MV-4-11 (cell line): Measurements from ENCODE around the gene DHRS2.
"Not testable (repeated sequence)": the region's sequence is repeated elsewhere in the genome, so short reads cannot be mapped to it uniquely, and the experiment has no call there.

ENCODE experiments used
- DNase-seq: peaks from one replicate; lab custom pipeline; 2025; lab: John Stamatoyannopoulos, UW

DHRS2 gene, protein sequence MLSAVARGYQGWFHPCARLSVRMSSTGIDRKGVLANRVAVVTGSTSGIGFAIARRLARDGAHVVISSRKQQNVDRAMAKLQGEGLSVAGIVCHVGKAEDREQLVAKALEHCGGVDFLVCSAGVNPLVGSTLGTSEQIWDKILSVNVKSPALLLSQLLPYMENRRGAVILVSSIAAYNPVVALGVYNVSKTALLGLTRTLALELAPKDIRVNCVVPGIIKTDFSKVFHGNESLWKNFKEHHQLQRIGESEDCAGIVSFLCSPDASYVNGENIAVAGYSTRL

DNA sequence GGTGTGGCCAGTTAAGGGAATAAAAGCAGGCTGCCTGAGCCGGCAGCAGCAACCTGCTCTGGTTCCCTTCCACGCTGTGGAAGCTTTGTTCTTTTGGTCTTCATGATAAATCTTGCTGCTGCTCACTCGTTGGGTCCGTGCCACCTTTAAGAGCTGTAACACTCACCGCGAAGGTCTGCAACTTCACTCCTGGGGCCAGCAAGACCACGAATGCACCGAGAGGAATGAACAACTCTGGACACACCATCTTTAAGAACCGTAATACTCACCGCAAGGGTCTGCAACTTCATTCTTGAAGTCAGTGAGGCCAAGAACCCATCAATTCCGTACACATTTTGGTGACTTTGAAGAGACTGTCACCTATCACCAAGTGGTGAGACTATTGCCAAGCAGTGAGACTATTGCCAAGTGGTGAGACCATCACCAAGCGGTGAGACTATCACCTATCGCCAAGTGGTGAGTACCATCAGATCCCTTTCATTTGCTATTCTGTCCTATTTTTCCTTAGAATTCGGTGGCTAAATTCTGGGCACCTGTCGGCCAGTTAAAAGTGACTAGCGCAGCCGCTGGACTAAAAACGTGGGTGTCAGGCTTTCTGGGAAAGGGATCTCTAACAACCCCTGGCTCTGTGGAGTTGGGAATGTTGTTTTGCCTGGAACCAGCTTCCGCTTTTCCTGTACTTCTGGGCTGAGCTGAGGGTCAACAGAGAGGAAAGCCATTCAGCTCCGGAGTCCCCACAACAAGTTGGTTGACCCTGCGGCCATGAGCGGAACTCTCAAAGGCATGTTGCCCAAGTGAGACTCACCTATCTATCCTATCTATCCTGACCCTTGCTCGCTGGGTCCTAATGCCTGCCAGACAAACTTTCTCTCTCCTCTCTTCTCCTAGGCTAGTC lies at the start of gene DHRS2:
TSS of gene DHRS2 (plus strand) at position 48 of the 895 bp plus-strand sequence. CDS start 2,501 bp downstream, outside the sequence.
- no peak for DNase-seq

DNA sequence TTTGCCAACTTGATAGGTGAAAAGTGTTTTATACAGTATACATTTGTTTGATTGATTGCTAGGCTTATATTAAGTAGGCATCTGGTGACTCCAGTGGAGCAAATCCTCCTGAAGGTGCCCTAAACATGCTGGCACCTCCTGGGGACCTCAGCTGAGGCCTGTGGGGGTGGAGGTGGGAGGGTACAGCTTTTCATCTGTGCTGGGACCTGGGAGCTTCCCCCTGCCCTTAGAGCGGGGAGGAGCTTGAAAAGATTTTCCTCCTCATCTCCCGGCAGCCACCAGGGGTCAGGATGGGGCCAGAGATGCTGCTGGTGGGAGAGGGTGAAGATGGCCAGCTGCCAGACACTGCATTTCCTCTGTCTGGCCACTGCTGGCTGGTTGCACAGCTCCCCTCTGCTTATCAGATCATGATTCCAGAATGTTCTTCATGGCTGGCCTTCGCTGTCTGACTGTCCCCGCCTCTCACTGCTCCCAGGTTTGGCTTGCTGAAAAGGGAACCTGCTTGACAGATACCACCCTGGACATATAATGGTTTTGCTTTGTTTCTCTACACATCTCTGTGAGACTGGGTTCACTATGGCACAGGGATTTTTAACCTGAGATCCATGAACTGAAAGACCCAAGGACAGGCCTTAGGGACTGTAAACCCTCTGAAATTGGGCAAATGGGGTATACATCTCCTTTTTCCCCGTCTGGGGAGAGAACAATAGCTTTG lies 47.1 kb upstream of the DHRS2 start:
- peak; percentile 77 for DNase-seq

DNA sequence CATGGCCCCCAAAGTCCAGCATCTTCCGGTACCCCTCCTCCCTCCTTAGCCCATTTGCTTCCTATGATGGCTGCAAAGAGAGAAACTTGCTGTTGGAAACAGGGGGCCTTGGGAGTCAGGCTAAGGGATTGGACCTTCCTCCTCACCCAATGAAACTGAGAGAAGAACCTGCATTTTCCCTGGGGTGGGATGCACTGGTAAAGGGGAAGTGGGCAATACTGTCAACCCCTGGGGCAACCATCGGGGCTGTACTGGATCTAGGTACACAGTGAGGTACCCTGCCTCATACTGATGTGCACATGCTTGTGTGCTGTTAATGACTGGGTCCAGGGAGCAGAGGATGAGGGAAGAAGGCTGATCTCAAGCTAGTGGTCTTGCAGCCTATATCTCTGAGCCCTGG lies 46.6 kb upstream of the DHRS2 start:
- DNase-seq, result no peak

DNA sequence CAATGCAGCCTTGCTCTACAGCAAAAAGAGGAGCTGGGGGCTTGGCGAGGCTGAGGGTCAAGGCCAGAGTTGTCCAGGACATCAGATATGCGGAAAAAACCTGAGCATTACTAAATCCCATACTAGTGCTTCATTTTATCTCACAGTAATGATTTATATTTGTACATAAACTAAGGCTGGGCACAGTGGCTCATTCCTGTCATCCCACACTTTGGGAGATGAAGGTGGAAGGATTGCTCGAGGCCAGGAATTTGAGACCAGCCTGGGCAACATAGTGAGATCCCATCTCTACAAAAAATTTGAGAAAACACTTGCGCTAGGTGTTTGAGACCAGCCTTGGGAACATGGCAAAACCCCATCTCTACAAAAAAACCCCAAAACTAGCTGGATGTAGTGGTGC lies 46.0 kb upstream of the DHRS2 start:
- no peak for DNase-seq

DNA sequence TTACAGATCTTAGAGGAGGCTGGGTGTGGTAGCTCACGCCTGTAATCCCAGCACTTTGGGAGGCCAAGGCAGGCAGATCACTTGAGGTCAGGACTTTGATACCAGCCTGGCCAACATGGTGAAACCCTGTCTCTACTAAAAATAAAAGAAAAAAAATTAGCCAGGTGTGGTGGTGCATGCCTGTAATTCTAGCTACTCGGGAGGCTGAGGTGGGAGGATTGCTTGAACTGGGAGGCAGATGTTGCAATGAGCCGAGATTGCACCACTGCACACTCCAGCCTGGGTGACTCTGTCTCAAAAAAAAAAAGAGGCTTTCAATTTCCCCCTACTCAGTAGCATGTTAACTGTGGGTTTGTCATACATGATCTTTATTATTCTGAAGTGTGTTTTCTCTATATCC lies 42.0 kb upstream of the DHRS2 start:
- DNase-seq, result not testable (repeated sequence)

DNA sequence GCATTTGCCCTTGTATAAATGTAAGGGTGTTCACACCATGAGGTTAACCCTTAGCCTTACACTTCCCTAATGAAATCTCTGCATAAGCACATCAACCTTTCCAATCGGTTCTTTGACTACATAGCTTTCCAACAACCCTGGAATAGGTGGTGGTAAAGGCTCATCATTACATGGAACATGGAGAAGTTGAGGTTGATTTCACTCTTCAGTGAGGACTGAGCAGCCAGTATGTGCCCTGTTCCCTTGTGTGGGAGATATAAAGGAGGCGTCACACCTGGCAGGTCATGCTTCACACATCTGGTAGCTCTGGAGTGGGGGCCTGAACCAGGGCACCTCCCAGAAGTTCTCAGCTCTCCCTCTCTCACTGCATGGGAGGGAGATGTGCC lies 35.8 kb upstream of the DHRS2 start:
- DNase-seq, result no peak

DNA sequence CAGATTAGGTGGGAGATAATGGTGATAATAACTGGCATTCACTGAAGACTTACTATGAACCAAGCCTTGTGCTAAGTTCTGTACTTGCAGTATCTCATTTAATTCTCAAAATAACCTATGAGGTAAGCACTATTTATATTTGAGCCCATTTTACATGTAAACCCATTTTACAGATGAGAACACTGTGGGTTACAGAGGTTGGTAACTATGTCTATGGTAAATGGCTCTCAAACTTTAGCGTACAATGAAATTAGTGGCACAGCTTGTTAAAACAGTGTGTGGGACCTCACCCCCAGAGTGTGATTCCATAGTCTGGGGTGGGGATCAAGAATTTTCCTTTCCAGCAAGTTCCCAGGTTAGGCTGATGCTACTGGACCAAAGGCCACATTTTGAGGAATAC lies 35.4 kb upstream of the DHRS2 start:
- no peak for DNase-seq

DNA sequence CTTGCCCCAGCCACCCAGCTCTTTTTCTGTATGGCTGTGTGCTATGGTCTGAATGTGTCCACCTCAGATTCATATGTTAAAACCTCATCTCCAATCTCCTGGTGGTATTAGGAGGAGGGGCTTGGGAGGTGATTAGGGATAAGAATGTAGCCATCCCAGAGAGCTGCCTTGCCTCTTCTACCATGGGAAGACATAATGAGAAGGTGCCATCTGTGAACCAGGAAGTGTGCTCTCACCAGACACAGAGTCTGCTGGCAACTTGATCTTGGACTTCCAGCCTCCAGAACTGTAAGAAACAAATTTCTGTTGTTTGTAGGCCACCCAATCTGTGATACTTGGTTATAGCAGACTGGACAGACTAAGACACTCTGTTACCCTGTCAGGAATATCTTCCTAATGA lies 34.7 kb upstream of the DHRS2 start:
- no peak for DNase-seq

DNA sequence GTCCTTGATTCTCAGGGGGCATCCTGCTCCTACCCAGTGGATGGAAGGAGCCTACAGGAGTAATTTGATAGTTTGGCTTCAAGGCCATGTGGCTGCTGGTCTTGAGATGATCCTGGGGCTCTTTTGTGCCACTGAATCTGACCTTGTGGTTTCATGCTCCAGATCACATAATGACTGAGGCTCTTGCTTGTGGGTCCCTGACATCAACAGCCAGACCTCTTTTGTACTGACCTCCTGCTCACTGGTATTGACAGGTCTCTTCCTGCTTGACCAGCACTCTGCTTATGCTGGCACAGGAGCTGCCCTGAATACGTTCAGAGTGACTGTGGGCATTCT lies 34.4 kb upstream of the DHRS2 start:
- no peak for DNase-seq

DNA sequence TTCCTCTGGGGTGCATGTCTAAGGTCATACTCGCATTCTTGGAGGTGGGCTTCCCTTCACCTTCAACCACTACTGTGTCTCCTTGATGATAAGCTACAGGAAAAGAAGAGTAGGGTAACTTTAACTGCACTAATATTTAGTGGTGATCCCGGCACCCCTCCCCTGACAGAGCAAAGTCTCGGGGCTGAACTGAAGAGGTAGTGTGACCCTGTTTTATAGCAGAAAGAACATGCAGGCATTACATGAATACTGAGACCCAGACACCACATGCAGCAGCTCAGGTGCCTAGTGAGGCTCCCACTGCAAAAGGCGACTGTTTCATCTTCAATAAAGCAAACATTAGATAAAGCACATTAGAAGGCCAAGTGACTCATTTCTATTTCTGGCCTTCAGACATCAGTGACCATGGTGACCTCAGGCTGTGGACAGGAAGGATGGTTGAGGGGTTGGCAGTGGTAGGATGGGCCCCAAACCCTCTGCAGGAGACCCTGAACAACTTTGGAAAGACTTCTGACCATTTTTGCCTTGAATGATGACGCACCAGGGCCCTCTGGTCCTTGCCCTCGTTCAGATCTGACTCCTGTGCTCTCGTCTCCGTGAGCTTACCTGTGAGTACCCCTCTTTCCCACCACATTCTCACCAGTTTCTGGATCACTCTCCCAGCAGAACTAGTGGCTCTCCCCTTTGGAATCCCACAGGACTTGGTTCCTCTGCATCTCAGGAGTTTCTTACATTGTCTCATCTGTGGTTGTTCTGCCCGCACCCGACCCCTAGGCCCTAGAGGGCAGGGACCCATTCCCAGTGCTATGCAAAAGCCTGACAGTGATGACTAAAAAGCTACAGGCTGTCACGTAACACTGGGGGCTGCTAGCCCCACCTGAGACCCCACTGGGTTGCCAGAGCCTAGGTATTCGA lies 33.7 kb upstream of the DHRS2 start:
- no peak for DNase-seq

DNA sequence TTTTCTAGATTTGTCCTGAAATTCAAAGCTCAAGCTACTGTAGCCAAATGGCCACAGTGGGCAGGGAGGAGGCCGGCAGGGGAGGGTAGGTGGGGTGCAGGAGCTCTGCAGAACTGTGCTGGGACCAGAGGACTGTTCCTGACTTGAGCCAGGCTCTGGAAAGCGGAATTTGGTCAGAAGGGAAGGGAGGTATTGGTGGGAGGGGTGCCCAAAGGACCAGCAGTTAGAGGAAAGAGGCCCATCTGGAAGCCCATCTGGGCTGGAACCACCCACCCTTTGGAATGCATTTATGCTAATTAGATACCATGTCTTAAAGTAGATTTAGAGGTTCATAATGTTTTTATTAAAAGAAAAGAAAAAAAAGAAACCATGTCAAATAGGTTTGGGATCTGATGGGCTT lies 33.1 kb upstream of the DHRS2 start:
- no peak for DNase-seq

DNA sequence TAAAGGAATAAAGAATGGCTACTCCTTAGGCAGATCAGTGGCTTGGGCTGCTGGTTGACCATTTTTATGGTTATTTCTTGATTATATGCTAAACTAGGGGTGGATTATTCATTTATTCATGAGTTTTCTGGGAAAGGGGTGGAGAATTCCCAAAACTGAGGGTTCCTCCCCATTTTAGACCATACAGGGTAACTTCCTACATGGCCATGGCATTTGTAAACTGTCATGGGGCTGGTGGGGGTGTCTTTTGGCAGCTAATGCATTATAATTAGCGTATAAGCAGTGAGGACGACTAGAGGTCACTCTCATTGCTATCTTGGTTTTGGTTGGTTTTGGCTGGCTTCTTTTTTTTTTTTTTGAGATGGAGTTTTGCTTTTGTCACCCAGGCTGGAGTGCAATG lies 32.0 kb upstream of the DHRS2 start:
- no peak for DNase-seq

DNA sequence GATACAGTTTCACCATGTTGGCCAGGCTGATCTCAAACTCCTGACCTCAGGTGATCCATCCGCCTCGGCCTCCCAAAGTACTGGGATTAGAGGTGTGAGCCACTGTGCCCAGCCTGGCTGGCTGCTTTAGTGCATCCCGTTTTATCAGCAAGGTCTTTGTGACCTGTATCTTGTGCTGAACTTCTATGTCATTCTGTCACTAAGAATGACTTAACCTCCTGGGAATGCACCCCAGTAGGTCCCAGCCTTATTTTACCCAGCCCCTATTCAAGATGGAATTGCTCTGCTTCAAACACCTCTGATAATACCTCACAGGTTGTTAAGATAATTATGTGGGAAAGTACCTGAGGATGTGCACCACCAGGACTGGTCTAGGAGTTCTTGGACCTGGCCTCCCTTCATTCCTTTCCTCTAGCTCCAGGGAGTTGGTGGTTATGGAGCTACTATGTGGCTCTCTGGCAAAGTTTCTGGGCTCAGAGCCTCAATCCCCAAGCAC lies 31.4 kb upstream of the DHRS2 start:
- DNase-seq, result no peak

DNA sequence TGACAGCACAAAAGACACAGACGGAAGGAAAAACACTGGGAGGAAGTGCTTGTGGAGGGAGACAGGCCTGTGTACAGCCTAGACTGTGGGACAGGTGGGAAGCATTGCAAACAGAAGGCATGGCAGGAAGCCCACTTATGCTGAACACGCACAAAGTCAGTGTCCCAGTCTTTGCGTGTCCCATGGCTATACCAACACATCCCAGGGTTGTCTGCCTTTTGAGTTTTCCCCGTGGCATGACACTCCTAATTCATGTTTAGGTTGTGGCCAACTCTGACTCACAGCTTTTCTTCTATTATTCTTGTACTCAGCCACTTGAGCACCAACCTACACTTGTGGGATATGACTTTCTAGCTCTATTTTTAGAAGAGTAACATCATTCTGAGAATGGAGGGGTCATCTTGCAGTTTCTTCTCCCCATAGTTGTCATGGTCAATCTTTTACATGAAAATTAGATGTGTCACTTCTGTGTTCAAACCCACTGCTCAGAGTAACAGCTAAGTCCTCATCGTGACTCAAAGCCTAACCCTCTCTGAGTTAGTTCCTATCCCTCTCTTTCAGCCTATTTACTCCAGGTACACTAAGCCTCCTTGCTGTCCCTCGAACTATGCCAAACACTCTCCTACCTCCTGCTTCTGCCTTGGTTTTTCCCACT lies 30.1 kb upstream of the DHRS2 start:
- DNase-seq, result peak; percentile 42

DNA sequence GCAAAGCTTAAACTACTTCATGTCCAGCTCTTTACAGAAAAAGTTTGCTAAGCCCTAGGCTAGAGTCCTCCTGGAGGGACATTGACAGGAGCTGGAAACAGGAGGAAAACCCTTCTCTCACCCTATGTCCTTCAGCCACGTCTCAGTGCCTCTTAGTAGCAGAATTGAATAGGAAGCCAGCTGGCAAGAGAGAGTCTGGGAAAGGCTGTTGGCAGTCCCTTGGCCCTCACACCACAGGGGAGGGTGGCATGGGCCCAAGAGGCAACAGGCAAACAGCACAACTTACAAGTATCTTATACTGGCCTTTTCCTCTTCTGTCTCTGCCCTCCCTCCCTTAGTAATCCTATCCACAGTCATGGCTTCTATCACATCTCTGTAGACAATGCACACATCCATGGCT lies 27.7 kb upstream of the DHRS2 start:
- DNase-seq, result no peak

DNA sequence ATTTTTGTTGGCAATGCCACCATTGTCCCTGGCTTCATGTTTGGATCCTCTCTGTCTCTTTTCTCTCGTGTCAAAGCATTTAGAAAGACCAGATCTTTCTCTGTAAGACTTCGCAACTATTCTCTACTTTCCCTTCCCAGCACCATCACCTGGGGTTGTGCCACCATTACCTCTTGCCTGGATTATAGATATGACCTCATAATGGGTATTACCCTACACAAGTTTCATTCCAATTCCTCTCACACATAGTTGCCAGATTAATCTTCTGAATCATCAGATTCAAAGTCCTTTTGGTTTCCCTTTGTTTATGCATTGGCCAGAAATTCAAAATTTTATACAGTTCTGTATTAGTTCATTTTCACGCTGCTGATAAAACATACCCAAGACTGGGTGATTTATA lies 27.2 kb upstream of the DHRS2 start:
- no peak for DNase-seq

DNA sequence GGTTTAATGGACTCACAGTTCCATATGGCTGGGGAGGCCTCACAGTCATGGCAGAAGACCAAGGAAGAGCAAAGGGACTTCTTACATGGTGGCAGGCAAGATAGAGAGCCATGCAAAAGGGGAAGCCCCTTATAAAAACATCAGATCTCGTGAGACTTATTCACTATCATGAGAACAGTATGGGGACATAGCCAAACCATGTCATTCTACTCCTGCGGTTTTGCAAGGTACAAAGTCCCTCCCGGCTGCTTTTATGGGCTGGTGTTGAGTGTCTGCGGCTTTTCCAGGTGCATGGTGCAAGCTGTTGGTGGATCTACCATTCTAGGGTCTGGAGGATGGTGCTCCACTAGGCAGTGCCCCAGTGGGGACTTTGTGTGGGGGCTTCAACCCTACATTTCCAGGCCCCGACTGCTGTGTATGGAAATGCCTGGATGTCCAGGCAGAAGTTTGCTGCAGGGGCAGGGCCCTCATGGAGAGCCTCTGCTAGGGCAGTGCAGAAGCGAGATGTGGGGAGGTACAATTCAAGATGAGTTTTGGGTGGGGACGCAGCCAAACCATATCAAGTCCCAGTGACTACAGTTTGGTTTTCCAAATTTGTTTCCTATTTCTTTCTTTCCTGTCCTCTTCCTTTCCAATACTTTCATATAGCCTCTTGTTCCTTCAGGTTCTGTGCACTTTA lies 26.6 kb upstream of the DHRS2 start:
- DNase-seq, result not testable (repeated sequence)

DNA sequence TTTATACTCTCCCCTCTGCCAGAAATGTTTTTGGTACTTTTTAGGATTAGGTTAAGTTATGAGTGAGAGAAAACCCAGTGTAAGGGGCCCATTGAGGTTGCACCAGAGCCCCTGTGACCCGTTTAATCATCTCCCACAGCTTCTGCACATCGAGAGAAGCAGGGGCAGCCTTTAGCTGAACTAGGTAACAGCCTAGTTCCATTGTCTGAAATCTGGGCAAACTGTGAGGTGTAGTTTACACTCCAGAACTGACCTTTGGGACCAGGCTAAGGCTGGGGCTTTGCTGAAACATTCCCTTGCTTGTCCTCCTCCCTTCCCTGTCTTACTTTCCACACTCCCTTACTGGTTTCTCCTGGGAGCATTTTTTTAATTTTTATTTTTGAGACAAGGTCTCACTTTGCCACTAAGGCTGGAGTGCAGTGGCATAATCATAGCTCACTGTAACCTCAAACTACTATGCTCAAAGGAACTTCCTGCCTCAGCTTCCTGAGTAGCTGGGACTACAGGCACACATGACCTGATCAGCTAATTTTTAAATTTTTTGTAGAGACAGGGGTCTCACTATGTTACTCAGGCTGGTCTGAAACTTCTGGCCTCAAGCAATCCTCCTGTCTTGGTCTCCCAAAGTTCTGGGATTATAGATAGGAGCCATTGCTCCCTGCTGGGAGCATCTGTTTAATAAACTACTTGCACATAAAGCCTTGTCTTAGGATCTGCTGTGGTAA lies 25.9 kb upstream of the DHRS2 start:
- no peak for DNase-seq

DNA sequence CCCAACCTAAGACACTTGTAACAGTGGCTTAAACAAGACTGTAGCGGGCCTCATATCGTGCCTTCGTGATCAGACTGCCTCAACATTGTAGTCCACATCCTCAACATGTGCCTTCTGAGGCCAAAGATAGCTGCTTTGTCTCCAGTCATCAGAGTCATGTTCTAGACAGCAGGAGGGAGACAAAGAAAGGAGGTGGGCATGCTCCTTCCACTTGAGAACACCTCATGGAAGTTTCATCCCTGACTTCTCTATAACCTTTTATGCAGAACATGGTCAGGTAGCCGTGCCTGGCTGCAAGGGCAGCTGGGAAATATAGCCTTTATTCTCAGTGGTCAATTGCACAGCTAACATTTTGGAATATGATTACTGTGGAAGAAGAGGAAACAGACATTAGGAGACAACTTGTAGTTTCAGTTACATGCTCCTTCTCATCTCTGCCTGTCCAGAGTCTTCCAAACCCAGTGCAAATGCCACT lies 25.3 kb upstream of the DHRS2 start:
- DNase-seq, result no peak

DNA sequence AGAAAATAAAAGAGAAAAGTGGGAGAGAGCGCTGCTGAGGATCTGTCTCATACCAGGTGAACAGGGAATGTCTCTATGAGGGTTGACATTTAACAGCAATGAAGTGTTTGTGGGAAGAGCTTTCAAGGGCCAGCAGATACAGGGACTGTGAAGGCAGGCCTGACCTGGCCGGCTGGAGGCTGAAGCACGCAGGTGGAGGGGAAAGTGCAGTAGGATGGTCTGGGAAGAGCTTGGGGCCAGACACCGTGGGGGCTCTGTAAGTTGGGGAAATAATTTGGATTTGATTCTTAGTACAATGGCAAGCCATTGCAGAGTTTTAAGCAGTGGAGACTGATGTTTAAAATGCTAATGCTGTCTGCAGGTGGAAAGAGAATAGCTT lies 23.8 kb upstream of the DHRS2 start:
- no peak for DNase-seq
